Choroid plexus epithelial cell (primary cell): ENCODE data around the gene IRX6.

Experiments used
- DNase-seq: peaks from one replicate; pipeline ENCODE4 v3.0.0-alpha.2; 2010; ENCODE audit warnings: low read depth
- H3K4me3 ChIP-seq: 2 replicates; pipeline ENCODE4 v1.5.1; 2011; ENCODE audit warnings: low read depth, mild to moderate bottlenecking, control low read depth, low read length, moderate library complexity
- TF ChIP-seq, protein P1 (sequence below): conservative IDR thresholded peaks from 2 replicates; pipeline ENCODE4 v1.5.1; 2011; ENCODE audit warnings: low read depth, mild to moderate bottlenecking, control low read depth, inconsistent platforms, low read length, moderate library complexity

IRX6 gene

DNA sequence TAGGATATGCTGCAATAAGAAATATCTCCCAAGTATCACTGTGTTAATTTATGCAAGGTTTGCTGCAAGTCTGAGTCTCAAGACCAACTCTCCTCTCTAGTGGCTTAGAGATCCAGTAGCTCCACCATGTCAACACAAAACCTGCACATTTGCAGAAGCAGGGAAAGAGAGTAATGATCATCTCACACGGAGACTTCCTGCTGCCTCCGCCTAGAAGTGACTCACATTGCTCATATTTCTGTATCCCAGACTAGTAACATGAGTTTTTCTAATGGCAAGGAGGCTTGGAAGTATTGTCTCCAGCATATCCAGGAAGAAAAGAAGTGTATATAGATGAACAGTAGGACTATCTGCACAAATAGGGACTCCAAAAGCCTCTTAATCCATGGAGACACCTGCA lies 15.0 kb upstream of the IRX6 start:
- TF ChIP-seq, protein P1, sequence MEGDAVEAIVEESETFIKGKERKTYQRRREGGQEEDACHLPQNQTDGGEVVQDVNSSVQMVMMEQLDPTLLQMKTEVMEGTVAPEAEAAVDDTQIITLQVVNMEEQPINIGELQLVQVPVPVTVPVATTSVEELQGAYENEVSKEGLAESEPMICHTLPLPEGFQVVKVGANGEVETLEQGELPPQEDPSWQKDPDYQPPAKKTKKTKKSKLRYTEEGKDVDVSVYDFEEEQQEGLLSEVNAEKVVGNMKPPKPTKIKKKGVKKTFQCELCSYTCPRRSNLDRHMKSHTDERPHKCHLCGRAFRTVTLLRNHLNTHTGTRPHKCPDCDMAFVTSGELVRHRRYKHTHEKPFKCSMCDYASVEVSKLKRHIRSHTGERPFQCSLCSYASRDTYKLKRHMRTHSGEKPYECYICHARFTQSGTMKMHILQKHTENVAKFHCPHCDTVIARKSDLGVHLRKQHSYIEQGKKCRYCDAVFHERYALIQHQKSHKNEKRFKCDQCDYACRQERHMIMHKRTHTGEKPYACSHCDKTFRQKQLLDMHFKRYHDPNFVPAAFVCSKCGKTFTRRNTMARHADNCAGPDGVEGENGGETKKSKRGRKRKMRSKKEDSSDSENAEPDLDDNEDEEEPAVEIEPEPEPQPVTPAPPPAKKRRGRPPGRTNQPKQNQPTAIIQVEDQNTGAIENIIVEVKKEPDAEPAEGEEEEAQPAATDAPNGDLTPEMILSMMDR = no peak
- H3K4me3 ChIP-seq = no peak overlapping the region
- no peak for DNase-seq

- TF ChIP-seq, protein P1 = no peak
- DNase-seq = no peak
- no peak overlapping the region for H3K4me3 ChIP-seq
These were observed 1.7 kb upstream of the IRX6 start for GRCh38 chr16:55322327-55322726.

- H3K4me3 ChIP-seq = no peak overlapping the region
- TF ChIP-seq, protein P1 = no peak
- DNase-seq = no peak
These were observed 479 bp downstream of the IRX6 start for GRCh38 chr16:55324285-55325079.

GRCh38 chr16:55325080-55325447 lies 1.1 kb downstream of the IRX6 start:
- H3K4me3 ChIP-seq = no peak overlapping the region
- TF ChIP-seq, protein P1 = no peak
- no peak for DNase-seq

DNA sequence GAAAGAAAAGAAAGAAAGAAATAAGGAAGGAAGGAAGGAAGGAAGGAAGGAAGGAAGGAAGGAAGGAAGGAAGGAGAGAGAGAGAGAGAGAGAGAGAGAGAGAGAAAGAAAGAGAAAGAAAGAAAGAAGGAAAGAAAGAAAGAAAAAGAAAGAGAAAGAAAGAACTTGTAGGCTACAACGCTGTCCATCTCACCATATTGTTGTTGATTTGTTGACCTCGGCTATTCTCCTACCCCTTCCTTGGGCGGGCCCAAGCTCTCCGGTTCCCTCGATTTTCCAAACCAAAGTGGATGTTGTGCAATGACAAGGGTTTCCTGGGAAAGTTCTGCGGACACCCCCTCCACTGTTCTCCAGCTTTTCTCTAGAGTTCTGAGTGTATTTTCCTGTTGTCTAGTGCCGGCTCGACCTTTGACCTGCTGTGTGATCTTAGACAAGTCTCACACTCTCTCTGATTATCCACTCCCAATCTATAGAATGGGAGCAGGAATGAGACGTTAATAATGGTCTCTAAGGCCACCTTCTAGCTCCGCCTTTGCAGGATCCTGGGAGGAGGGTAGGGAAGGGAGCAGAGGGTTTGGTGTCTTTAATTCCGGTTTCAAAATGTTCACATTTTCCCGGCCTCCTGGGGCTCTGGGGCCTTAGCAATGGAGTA lies 1.6 kb downstream of the IRX6 start:
- no peak overlapping the region for H3K4me3 ChIP-seq
- TF ChIP-seq, protein P1 = no peak

GRCh38 chr16:55326261-55327092 lies 2.5 kb downstream of the IRX6 start:
- TF ChIP-seq, protein P1 = no peak
- DNase-seq = no peak
- no peak overlapping the region for H3K4me3 ChIP-seq

More for the DNA sequence above, 1.6 kb downstream of the IRX6 start:
- no peak for DNase-seq
